Measurements from ENCODE around the gene RCAN2. TPM values are rescaled to one million over a fixed set of nuclear protein-coding genes. Genes with fewer than 3 reads are reported as not detected.

RCAN2 gene
- total and polyA plus RNA-seq, 9 of the 15 experiments (the other 6 are each of a cell fraction or from before 2014, with no cell fraction given): 0.04 TPM; not detected in 8

GRCh38 chr6:46378161-46378881 is 112.9 kb downstream of the RCAN2 start:
- Histone ChIP-seq H3K36me3 (ENCODE audit: control insufficient read depth, insufficient read depth, low read length) (no peaks in the 10 kb centered on the region), H3K27ac (ENCODE audit: extremely low read depth, low read depth, low read length) (no peak overlapping the region), H3K27me3 (ENCODE audit: control insufficient read depth in 2 of 2, insufficient read depth in 2 of 2, low read length in 2 of 2) (no peaks in the 10 kb centered on the region), H3K4me2 (ENCODE audit: insufficient read depth, low read length) (no peak overlapping the region), H3K4me1 (replicated peaks in 1 of 2; ENCODE audit: control insufficient read depth in 2 of 2, insufficient read depth in 2 of 2, low read length in 2 of 2) (no peaks in the 10 kb centered on the region), H3K9ac (ENCODE audit: insufficient read depth in 1 of 2, low read depth in 2 of 2, low read length in 2 of 2) (no peak overlapping the region), H3K79me2 (ENCODE audit: control insufficient read depth, insufficient read depth, low read length) (no peaks in the 10 kb centered on the region), H3K9me3 (replicated peaks; ENCODE audit: control insufficient read depth, insufficient read depth, low read depth, low read length) (no peaks in the 10 kb centered on the region), H4K20me1 (replicated peaks; ENCODE audit: control insufficient read depth, insufficient read depth, low read length) (no peaks in the 10 kb centered on the region), H3K9me1 (ENCODE audit: control insufficient read depth, insufficient read depth, low read length) (no peaks in the 10 kb centered on the region), H2AFZ (ENCODE audit: low read depth, low read length) (no peak overlapping the region), H3K4me3 (no peak overlapping the region)
- POLR2A ChIA-PET: interaction anchor here (0.5 to 1.0 kb wide), 2 partner anchors 13 to 1709 kb away, joined by 3 read pairs; no protein-coding TSS in a partner anchor
- ATAC-seq (no peak), DNase-seq (ENCODE audit: extremely low read depth in 1 of 4, low spot score in 3 of 4) (no peak), FAIRE-seq (no peak)
- intact Hi-C loops (cut with micrococcal nuclease): no loop called here
- CTCF ChIA-PET (ENCODE audit: low intra/inter-chr PET ratio): no interaction called here
- no TSS peak for BruUV-seq (replicated peaks)
- in situ Hi-C loops (cut with MboI): no loop called here
- 0% methylated on average over 2 of the region's 2 CpGs for WGBS (ENCODE audit: insufficient coverage, low coverage, missing lambda C conversion rate)
- TF ChIP-seq ESRRB (CRISPR knock-in tag; IDR thresholded peaks at IDR 0.05; ENCODE audit: borderline replicate concordance) (no peak), XRCC4 (IDR thresholded peaks at IDR 0.05; ENCODE audit: extremely low read depth, insufficient read depth, insufficient read length) (no peak), ZNF133 (CRISPR knock-in tag; IDR thresholded peaks at IDR 0.05) (no peak), GTF2B (IDR thresholded peaks at IDR 0.05; ENCODE audit: extremely low read depth, insufficient read length) (no peak), ZNF717 (CRISPR knock-in tag; IDR thresholded peaks at IDR 0.05) (no peak), ESRRA (IDR thresholded peaks at IDR 0.05; ENCODE audit: borderline replicate concordance, low read depth) (no peak), MYNN (IDR thresholded peaks at IDR 0.05) (no peak), MYNN (CRISPR knock-in tag; IDR thresholded peaks at IDR 0.05) (no peak), HCFC1 (IDR thresholded peaks at IDR 0.05; ENCODE audit: low read depth, low read length) (no peak), CREBBP (IDR thresholded peaks at IDR 0.05; ENCODE audit: low read depth, low read length) (no peak), ZNF239 (CRISPR knock-in tag; IDR thresholded peaks at IDR 0.05) (no peak), MGA (IDR thresholded peaks at IDR 0.05) (no peak)

Measured in K562 (cell line).